Measurements from ENCODE around the gene ZXDC.

ZXDC gene

DNA sequence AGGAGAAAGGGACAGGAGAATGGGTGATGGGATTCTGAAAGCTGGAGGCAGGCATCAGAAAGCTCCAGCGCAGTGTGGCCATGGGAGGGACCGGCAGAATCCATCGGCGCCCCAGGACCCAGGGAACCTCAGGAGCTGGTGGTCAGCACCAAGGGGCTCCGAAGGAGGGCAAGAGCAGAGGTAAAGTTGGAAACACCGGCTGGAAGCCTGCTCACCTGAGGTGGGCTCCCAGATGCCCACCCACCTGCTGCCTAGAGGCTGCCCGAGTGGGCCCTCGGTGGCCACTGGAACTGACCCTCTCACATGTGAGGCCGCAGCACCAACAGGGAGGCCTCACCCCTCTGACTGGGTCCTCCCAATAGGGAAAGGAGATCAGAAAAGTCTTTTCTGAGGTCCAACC is 10.3 kb upstream of the ZXDC start:
- no peak overlapping the region for H3K4me3 ChIP-seq (ENCODE audit: low read length)
- no peaks in the 10 kb centered on the region for H3K9me3 ChIP-seq (replicated peaks; ENCODE audit: low read length)
- no peak overlapping the region for H3K9ac ChIP-seq (ENCODE audit: low read depth, low read length)
- H3K36me3 ChIP-seq (ENCODE audit: insufficient read depth, low read length) = no peaks in the 10 kb centered on the region
- peaks cover 13% of the 10 kb centered on the region for H3K4me1 ChIP-seq (ENCODE audit: control insufficient read depth, insufficient read depth, low read length)
- no peak overlapping the region for H3K4me2 ChIP-seq (ENCODE audit: low read length)
- peaks cover 25% of the 10 kb centered on the region for H3K27me3 ChIP-seq (ENCODE audit: control insufficient read depth, insufficient read depth, low read length)

DNA sequence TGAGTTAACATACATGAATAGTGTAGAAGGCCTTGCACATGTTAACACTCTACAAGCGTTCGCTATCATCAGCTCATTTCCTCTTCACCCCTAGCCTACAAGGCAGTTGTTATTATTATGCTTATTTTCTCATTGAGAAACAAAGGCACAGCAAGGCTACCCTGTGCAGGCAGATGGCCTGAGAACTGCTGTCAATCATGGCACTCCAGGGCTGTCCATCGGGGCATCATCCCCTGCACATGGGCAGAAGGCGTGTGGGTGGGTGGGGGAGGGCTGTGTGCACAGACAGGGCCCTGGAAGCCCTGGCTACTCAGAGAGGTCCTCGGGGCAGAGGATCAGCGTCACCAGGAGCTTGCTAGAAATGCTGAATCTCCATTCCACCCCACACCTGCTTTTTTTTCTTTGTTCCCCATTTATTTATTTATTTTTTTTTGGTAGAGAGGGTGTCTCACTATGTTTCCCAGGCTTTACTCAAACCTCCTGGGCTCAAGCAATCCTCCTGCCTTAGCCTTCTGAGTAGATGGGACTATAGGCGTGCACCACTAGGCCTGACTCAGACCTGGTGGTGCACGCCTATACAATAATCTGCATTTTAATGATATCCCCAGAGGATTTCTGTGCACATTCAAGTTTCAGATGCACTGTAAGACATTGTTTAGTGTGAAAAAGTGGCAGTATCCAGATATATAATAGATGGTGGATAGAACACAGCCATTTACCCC is 9.6 kb upstream of the ZXDC start:
- Histone ChIP-seq H3K4me1 (ENCODE audit: control insufficient read depth, insufficient read depth, low read length) (peaks cover 13% of the 10 kb centered on the region), H3K27me3 (ENCODE audit: control insufficient read depth, insufficient read depth, low read length) (peaks cover 18% of the 10 kb centered on the region), H3K4me3 (ENCODE audit: low read length) (no peak overlapping the region), H3K9ac (ENCODE audit: low read depth, low read length) (no peak overlapping the region), H3K4me2 (ENCODE audit: low read length) (no peak overlapping the region), H3K9me3 (replicated peaks; ENCODE audit: low read length) (no peaks in the 10 kb centered on the region), H3K36me3 (ENCODE audit: insufficient read depth, low read length) (no peaks in the 10 kb centered on the region)

DNA sequence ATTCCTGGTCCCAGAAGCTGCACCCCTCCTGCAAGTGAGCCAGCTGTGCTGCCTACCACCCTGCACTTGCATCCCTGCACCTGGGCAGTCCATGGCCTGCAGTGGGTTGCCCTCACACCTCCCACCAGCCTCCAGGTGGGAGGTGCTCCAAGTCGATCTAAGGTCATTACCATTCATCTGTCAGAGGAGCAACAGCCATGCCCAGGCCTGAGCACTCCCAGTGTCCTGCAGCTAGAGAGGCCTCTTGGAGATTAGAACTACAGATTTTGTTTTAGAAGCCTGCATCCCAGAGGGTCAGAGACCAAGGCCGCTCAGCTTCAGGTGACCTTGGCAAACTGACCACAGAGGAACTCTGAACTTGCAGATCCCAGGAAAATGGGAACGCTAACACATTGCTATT is 9.0 kb upstream of the ZXDC start:
- no peak overlapping the region for H3K9ac ChIP-seq (ENCODE audit: low read depth, low read length)
- peaks cover 13% of the 10 kb centered on the region for H3K4me1 ChIP-seq (ENCODE audit: control insufficient read depth, insufficient read depth, low read length)
- H3K27me3 ChIP-seq (ENCODE audit: control insufficient read depth, insufficient read depth, low read length) = peaks cover 13% of the 10 kb centered on the region
- H3K4me3 ChIP-seq (ENCODE audit: low read length) = no peak overlapping the region
- H3K9me3 ChIP-seq (replicated peaks; ENCODE audit: low read length) = no peaks in the 10 kb centered on the region
- H3K36me3 ChIP-seq (ENCODE audit: insufficient read depth, low read length) = no peaks in the 10 kb centered on the region
- H3K4me2 ChIP-seq (ENCODE audit: low read length) = no peak overlapping the region

DNA sequence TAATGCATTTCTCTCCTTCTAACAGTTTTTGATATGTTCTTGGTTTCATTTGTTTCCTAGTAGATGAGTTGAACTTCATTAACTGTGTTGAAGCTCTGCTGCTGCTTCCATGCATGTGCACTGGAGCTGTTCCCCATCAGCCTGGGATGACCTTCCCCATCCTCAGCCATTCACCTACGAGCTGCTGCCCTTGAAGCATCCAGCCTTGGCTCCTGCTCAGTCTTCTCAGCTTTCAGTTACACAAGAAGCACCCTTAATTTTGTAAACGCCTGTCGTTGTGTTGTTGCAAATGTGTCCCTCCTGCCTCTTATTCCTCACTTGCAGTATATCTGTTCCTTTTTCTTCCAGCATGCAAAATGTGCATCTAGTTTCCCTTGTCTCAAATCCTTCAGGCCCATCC is 8.5 kb upstream of the ZXDC start:
- H3K27me3 ChIP-seq (ENCODE audit: control insufficient read depth, insufficient read depth, low read length) = peaks cover 8% of the 10 kb centered on the region
- H3K36me3 ChIP-seq (ENCODE audit: insufficient read depth, low read length) = no peaks in the 10 kb centered on the region
- no peak overlapping the region for H3K4me3 ChIP-seq (ENCODE audit: low read length)
- H3K9ac ChIP-seq (ENCODE audit: low read depth, low read length) = no peak overlapping the region
- no peak overlapping the region for H3K4me2 ChIP-seq (ENCODE audit: low read length)
- peaks cover 13% of the 10 kb centered on the region for H3K4me1 ChIP-seq (ENCODE audit: control insufficient read depth, insufficient read depth, low read length)
- no peaks in the 10 kb centered on the region for H3K9me3 ChIP-seq (replicated peaks; ENCODE audit: low read length)

DNA sequence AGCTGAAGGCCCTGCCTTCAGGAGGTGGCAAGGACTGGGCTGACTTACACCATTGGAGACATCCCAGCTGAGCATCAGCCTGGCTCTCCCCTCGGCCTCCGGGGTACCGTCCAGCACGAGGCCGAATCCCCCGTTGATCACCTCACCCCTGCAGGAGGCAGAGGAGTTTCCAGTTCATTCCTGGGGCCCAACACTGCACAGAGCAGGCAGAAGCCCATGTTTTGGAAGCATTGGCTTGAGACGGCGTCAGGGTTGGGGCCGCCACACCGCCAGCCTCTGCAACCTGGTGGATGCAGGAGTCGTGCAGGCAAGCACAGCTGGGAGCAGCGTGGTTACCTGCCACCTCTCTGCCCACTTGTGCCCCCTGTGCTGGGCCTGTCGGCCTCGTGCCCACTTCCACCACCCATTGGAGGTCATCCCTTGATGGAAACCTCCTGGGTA is 7.7 kb upstream of the ZXDC start:
- Histone ChIP-seq H3K9me3 (replicated peaks; ENCODE audit: low read length) (no peaks in the 10 kb centered on the region), H3K9ac (ENCODE audit: low read depth, low read length) (no peak overlapping the region), H3K27me3 (ENCODE audit: control insufficient read depth, insufficient read depth, low read length) (peaks cover 3% of the 10 kb centered on the region), H3K36me3 (ENCODE audit: insufficient read depth, low read length) (no peaks in the 10 kb centered on the region), H3K4me2 (ENCODE audit: low read length) (no peak overlapping the region), H3K4me1 (ENCODE audit: control insufficient read depth, insufficient read depth, low read length) (peaks cover 13% of the 10 kb centered on the region), H3K4me3 (ENCODE audit: low read length) (no peak overlapping the region)

DNA sequence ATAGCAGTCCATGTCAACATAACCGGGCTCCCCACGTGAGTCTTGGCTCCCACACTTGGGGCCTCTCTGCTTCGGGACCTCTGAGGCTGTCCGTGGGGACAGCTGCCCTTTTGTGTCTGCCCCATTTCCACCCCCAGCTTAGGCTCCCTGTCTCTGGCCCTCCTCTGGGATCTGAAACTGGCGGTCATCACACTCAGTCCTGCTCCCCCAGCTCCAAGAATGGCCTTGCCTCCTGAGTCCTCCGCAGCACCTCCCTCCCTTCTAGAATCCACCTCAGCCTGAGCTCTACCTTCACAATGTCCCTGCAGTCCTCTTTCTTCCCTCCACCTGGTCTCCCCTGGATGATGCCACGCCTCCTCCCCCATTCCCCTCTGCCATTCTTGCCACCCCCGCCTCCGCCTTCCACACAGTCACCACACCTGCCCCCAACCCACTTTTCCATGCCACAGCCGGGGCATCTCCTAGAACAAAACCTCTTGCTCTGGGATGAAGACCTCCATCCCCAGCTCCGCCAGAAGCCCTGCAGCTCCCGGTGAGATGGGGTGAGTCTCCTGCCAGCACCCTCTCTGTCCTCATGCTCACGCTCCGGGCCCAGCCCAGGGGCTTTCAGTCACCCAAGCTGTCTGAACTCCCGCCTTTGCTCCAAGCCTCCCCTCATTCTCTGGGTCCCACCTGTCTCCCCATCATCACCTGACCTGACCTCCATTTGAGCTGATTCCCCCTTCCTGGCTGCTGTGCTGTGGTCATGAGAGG is 7.0 kb upstream of the ZXDC start:
- Histone ChIP-seq H3K9me3 (replicated peaks; ENCODE audit: low read length) (no peaks in the 10 kb centered on the region), H3K27me3 (ENCODE audit: control insufficient read depth, insufficient read depth, low read length) (peaks cover 3% of the 10 kb centered on the region), H3K36me3 (ENCODE audit: insufficient read depth, low read length) (no peaks in the 10 kb centered on the region), H3K4me2 (ENCODE audit: low read length) (no peak overlapping the region), H3K4me3 (ENCODE audit: low read length) (no peak overlapping the region), H3K4me1 (ENCODE audit: control insufficient read depth, insufficient read depth, low read length) (peaks cover 13% of the 10 kb centered on the region), H3K9ac (ENCODE audit: low read depth, low read length) (no peak overlapping the region)

DNA sequence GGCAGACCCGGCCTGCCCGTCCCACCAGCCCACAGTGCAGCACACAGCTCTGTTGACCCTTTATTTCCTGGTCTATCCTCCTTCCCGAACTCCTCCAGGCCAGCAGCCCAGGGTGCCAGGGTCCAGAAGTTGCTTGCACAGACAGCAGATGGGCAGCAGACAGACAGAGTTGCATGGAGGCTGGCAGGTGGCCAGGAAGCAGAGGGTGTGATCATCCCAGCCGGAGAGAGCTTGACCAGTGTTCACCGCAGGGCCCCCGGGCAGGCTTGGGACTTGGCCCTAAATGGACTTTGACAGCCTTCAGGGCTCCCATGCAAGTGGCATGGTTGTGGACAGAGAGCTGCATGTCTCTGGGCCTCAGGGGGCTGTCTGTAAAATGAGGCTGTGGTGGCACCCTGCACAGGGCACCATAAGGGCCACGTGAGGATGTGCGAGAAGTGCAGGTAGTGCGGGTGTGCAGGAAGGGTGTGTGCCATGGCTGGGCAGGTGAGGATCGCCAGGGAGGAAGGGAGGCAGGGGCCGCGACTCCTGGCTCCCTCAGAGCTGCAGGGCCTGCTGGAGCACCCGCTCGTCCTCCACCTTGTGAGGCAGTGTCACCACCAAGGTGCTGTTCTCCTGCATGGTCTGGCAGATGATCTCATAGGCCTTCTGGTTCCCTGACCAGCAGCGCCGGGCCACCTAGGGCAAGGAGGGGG is 6.3 kb upstream of the ZXDC start:
- H3K9me3 ChIP-seq (replicated peaks; ENCODE audit: low read length) = no peaks in the 10 kb centered on the region
- no peaks in the 10 kb centered on the region for H3K36me3 ChIP-seq (ENCODE audit: insufficient read depth, low read length)
- H3K27me3 ChIP-seq (ENCODE audit: control insufficient read depth, insufficient read depth, low read length) = peaks cover 3% of the 10 kb centered on the region
- H3K9ac ChIP-seq (ENCODE audit: low read depth, low read length) = no peak overlapping the region
- H3K4me3 ChIP-seq (ENCODE audit: low read length) = no peak overlapping the region
- peaks cover 7% of the 10 kb centered on the region for H3K4me1 ChIP-seq (ENCODE audit: control insufficient read depth, insufficient read depth, low read length)
- no peak overlapping the region for H3K4me2 ChIP-seq (ENCODE audit: low read length)

DNA sequence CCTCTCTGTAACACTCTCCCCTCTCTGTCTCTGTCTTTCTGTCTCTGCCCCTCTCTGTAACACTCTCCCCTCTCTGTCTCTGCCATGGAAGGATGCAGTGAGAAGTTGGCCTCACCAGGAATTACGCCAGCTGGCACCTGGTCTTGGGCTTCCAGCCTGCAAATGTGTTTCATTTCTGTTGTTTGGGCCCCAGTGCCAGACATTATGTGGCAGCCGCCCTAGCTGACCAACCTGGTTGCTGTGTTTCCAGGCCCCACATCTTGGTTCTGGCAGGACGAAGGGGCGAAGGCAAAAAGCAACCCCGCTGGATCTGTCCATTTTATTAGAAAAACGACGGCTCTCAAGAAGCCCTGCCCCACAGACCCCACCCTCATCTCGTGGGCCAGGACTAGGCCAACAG is 5.2 kb upstream of the ZXDC start:
- Histone ChIP-seq H3K9me3 (replicated peaks; ENCODE audit: low read length) (no peaks in the 10 kb centered on the region), H3K4me1 (ENCODE audit: control insufficient read depth, insufficient read depth, low read length) (peaks cover 5% of the 10 kb centered on the region), H3K27me3 (ENCODE audit: control insufficient read depth, insufficient read depth, low read length) (peaks cover 3% of the 10 kb centered on the region), H3K36me3 (ENCODE audit: insufficient read depth, low read length) (no peaks in the 10 kb centered on the region), H3K9ac (ENCODE audit: low read depth, low read length) (no peak overlapping the region), H3K4me3 (ENCODE audit: low read length) (no peak overlapping the region), H3K4me2 (ENCODE audit: low read length) (no peak overlapping the region)

DNA sequence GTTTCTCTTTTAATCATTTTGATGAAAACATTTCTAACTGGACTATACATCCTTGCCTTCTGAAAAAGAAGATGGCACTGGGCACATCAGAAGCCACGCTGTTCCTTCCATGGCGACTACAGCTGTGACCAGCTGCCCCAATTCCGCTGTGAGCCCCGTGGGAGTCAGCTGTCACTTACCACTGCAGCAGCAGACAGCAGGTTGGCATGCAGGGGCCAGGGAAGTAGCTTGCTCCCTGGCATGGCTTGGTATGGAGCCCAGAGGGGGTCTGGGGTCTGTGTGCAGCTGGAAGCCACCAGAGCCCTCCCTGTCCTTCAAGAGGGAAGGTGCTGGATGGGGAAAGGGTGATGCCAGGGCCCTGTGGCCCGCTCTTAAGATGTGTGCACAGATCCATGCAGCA is 4.5 kb upstream of the ZXDC start:
- no peak overlapping the region for H3K4me2 ChIP-seq (ENCODE audit: low read length)
- H3K27me3 ChIP-seq (ENCODE audit: control insufficient read depth, insufficient read depth, low read length) = peaks cover 3% of the 10 kb centered on the region
- no peak overlapping the region for H3K9ac ChIP-seq (ENCODE audit: low read depth, low read length)
- H3K4me1 ChIP-seq (ENCODE audit: control insufficient read depth, insufficient read depth, low read length) = peaks cover 5% of the 10 kb centered on the region
- no peak overlapping the region for H3K4me3 ChIP-seq (ENCODE audit: low read length)
- no peaks in the 10 kb centered on the region for H3K36me3 ChIP-seq (ENCODE audit: insufficient read depth, low read length)
- no peaks in the 10 kb centered on the region for H3K9me3 ChIP-seq (replicated peaks; ENCODE audit: low read length)

DNA sequence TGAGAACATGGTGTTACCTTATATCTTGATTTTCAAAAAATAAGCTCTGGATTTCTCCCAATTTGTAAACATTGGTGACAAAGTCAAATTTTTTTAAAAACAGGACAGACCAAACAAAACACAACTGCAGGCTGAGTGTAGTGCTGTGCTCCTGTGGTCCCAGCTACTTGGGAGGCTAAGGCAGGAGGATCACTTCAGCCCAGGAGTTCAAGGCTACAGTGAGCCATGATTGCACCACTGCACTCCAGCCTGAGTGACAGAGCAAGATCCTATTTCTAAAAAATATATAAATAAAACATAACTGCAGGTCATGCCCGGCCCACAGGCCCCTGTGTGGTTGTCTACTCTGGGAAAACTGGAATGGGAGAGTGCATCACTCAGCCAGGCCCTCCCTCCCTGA is 4.0 kb upstream of the ZXDC start:
- H3K9ac ChIP-seq (ENCODE audit: low read depth, low read length) = no peak overlapping the region
- H3K9me3 ChIP-seq (replicated peaks; ENCODE audit: low read length) = no peaks in the 10 kb centered on the region
- no peaks in the 10 kb centered on the region for H3K36me3 ChIP-seq (ENCODE audit: insufficient read depth, low read length)
- no peak overlapping the region for H3K4me2 ChIP-seq (ENCODE audit: low read length)
- peaks cover 3% of the 10 kb centered on the region for H3K27me3 ChIP-seq (ENCODE audit: control insufficient read depth, insufficient read depth, low read length)
- H3K4me1 ChIP-seq (ENCODE audit: control insufficient read depth, insufficient read depth, low read length) = peaks cover 9% of the 10 kb centered on the region
- H3K4me3 ChIP-seq (ENCODE audit: low read length) = no peak overlapping the region

DNA sequence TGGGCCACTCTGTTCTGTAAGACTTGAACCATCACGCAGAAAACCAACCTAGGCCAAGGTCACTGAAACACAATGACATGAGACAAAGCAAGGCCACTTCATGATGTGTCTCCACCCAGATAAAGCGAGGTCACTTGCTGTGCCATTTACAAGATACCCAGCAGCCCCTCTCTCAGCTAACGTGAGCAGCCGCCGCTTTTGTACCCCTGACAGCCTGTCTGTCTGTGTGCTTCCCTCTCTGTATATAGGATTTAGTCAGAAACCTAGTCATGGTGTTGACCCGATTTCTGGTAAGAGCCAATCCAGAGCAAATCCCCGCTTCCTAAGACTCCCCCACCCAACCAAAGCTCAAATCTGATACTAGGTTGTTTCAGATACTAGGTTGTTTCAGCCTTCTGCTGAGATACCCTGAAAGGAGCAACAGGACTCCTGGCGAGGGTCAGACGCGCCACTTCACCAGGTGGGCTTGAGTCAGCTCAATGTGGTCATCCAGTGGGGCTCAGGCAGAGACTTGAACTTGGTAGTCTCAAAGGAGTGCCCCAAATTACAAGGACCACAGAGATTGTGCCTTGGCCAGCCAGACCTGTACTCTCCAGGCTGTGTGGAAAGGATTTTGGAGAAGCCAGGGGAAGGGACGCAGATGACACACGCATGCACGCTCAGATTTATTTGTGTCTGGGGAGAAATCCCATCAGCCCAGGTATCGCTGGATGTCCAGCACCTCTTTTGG is 3.1 kb upstream of the ZXDC start:
- Histone ChIP-seq H3K9ac (ENCODE audit: low read depth, low read length) (no peak overlapping the region), H3K4me1 (ENCODE audit: control insufficient read depth, insufficient read depth, low read length) (peaks cover 17% of the 10 kb centered on the region), H3K4me2 (ENCODE audit: low read length) (no peak overlapping the region), H3K27me3 (ENCODE audit: control insufficient read depth, insufficient read depth, low read length) (peaks cover 3% of the 10 kb centered on the region), H3K36me3 (ENCODE audit: insufficient read depth, low read length) (peaks cover under 1% of the 10 kb centered on the region), H3K4me3 (ENCODE audit: low read length) (no peak overlapping the region), H3K9me3 (replicated peaks; ENCODE audit: low read length) (no peaks in the 10 kb centered on the region)
